SKM-1 (cell line): Measurements from ENCODE around the gene ELAVL2.
"Not testable (repeated sequence)": the region's sequence is repeated elsewhere in the genome, so short reads cannot be mapped to it uniquely, and the experiment has no call there.

Experiments used
- DNase-seq: peaks from one replicate; lab custom pipeline; 2025; ENCODE audit not compliant: unreplicated experiment; lab: John Stamatoyannopoulos, UW

The ELAVL2 gene

DNA sequence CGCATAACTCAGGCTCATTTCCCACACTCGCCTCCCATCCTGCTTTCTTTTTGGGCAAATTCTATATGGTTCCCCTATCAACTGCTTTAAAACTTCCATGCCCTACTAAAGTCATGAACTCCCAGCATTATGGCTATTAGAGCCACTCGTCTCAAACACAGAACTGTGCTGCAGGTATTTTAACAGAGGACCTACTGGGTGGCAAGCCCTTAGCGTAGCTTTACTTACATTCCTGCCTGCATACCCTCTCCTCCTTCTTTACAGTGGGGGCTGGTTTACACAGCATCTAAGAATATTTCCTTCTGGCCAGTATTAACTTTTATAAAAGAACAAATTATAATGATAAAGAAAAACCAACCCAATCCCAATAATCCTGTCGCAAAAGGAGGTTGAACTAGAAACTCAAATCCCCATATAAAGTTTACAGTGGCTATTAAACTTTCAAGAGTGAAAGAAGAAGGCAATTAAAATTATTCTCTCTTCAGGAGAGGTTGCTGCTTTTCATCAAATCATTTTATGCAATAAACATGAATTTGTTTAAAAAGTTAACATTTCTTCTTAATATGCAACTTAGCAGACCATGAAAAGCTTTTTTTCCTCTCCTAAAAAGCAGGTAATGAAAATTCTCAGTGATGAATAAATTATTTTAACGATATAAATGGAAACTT, 100.6 kb downstream of the ELAVL2 start:
- no peak for DNase-seq

- no peak for DNase-seq
These were observed 102.4 kb downstream of the ELAVL2 start for GRCh38 chr9:23723672-23724071.

GRCh38 chr9:23723048-23723447, 103.0 kb downstream of the ELAVL2 start:
- DNase-seq = not testable (repeated sequence)

DNA sequence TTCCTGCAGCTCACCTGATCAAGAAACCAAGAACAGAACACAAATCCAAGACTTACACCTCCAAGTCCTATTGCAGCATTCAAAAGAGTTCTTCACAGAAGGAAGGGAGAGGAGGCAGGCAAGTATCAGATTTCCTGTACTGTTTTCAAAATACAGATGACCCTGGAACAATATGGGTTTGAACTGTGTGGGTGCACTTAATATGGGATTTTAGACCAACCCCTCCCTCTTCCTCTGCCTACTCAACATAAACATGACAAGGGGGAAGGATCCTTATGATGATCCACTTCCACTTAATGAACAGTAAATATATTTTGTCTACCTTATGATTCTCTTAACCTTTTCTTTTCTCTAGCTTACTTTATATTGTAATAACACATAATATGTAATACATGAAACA, 104.6 kb downstream of the ELAVL2 start:
- DNase-seq = no peak

- no peak for DNase-seq
These were observed 108.5 kb downstream of the ELAVL2 start for GRCh38 chr9:23717505-23717904.

DNA sequence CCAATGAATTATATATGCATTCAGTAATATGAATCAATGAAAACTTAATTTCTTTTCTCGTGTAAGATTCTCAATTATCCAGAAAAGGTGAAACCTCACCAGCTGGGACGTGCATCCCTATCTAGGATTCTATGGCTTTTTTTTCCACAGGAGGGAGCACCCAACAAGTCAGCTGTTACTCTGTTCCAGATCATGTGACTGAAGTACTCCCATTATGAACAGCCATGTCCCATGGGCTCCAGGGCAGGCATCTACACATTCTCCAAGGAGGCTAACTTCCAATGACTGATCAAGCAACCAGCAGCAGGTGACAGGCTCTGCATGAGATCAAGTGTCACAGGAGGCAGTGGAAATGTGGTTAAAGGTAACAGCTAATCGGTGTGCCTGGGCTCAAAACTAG, 118.8 kb downstream of the ELAVL2 start:
- DNase-seq = no peak

DNA sequence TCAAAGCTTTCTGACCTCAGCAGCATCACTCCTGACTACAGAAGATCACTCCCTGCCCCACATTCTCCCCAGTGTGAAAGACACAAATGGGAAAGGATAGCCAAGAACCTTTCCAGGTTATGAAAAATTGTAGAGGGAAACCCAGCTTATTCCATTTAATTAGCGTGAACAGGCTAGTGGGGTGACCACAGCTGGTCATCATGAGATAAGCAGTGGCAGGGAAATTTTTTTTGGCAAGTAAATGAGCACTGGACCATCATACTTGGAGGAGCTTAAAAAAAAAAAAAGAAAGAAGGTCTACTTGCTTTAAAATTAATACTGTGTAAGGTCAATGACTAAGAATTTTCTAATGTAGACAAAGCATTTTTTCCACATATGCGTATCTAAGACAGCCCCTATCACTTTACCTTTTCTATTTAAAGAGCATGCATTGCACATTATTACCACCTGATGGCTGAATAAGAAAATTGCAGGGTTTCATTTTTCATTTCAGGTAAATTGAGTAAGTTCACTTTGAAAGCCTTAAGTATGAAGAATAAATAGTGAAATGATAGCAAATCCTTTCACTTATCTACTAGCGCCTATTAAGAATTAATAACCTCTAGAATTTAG, 123.6 kb downstream of the ELAVL2 start:
- no peak for DNase-seq

DNA sequence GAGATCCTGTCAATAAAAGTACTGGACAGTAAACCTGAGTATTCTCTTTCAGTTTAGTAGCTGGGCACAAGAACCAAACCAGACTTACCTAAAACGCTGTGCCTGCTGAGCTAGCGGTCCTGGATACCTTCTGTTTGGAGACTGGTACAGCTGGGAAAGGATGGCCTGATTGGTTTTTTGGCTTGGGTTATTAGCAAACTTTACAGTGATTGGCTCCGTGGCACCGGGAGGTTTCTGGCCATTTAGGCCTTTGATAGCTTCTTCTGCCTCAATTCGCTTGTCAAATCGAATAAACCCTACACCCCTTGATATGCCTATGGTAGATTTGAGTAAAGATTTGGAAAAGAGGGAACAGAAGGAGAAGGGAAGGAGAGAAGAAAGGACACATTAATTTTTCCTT, 124.7 kb downstream of the ELAVL2 start:
- DNase-seq = no peak

DNA sequence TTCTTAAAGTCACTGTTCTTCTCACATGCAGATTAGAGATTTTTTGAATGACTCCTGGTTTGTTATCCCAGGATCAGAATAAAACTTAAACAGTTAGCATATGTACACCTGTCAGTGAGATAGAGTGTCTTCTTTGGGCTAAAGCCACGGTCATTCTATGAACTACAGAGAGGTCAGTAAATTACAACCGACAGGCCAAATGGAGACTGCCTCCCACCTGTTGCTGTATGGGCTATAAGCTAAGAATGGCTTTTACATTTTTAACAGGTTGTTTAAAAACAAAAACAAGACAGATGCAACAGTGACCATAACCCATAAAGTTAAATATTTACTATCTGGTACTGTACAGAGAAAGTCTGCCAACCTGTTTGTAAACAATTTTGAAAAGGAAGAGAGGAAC, 125.7 kb downstream of the ELAVL2 start:
- no peak for DNase-seq

GRCh38 chr9:23698161-23698560, 127.9 kb downstream of the ELAVL2 start:
- no peak for DNase-seq

- DNase-seq = no peak
These were observed 130.5 kb downstream of the ELAVL2 start for GRCh38 chr9:23695572-23695971.

- no peak for DNase-seq
These were observed 132.7 kb downstream of the ELAVL2 start for GRCh38 chr9:23693374-23693773.

DNA sequence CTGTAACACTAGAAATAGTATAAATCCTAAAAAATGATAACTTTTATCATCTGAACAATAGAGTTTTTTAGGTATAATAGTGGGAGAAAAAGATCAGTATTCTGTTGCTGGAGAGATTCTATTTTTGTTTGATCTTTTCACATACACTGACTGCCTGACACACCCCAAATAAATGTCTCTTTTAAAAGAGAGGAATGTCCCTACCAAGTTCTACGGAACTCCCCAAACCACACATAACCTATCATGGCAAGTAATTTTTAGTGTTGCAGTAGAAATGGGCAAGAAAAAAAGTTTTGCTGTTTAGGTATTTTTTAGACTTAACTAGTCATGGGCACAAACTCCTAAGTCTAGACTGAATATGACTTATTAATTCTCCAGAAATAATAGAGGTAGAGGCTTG, 139.1 kb downstream of the ELAVL2 start:
- DNase-seq = no peak

DNA sequence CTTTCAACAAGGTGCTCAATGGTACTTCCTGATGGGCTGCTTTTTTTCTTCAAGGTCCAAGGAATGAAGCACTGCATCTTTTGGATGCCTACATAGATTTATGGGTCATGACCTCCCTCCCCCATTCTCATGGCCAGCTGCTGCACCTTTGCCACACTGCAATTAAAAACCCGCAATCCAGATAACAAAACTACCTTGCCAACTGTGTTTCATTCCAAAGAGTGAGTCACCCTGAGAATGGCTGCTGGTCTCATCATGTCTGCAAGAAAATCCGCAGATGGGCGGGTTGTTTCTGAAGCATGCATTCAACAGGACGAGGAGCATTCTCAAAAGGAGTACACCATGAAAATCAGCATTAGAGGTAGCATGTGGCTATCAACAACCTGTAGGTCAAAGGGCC, 139.8 kb downstream of the ELAVL2 start:
- no peak for DNase-seq

GRCh38 chr9:23683611-23684061, 142.4 kb downstream of the ELAVL2 start:
- no peak for DNase-seq

DNA sequence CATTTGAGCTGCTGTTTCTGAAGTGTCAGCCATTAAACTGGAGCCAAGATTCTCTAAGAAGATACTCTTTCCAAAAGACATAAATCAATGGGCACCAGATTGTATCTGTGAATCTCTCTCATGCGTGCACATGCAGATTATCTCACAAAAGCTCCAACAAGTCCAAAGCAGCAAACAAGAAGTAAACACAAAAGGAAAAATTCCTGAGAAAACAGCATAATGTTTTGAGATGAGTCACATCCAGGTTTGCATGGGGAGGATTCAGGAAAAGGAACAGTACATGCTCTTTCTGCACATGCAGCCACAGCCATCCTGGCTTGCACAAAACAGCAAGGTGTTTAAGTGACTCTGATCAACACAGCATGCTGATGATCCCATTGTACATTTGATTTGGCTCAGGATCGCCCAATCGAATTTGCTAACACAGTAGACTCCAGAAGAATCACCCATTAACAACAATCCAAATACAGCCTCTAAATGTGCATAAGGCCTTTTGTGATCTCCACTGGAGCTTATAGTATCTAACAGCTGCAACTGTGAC, 143.1 kb downstream of the ELAVL2 start:
- no peak for DNase-seq

DNA sequence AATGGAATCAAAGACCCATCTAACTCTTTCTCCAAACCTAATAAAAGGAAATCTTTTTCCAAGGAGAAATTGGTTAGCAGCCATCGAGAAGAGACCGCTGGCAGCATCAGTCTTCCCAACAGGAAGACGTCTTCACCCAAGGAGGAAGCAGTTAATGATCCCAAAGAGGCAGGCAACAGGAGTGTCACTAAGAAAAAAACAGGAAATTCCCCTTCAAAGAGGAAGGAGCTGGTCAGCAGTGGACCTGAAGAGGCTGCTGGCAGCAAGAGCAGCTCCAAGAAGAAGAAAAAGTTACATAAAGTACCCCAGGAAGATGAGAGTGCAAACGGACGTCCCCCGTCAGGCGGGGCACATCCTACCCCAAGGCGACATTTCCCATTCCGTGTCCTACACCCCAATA, 143.7 kb downstream of the ELAVL2 start:
- DNase-seq = no peak

DNA sequence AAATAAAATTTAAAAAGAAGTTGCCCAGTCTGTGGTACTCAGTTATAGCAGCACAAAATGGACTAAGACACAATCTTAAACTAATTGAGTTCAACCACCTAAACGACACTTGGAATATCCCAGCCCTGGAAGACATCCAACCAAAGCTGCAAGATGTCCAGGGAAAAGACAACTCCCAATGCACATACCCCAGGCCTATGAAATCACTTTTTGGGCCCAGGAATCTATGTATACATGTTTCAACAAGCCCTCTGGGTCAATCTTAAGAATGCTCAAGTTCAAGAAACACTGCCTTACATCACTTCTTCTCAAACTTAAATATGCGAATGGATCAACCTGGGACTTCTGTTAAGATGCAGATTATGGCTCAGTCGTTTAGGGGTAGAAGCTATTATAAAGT, 148.6 kb downstream of the ELAVL2 start:
- no peak for DNase-seq

GRCh38 chr9:23674016-23674585, 151.9 kb downstream of the ELAVL2 start:
- no peak for DNase-seq

DNA sequence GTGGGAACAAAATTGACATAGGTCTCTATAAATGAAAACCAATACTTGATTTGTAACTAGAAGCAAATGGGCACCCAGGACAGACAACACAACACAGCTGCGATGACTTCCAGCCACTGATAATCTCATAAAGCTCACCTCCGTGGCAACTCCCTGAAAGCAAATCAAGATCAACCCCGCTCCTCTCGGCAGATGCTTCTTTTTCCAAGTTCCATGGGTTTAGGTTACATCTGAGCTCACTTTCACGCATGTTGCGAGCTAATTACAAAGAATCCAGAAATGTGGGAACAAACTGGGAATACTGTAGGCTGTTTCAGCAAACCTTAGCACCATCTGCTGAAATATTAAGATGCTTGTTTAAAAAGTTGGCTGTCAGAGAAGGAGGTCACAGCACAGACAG, 153.9 kb downstream of the ELAVL2 start:
- no peak for DNase-seq

- no peak for DNase-seq
These were observed 156.3 kb downstream of the ELAVL2 start for GRCh38 chr9:23669776-23670175.

DNA sequence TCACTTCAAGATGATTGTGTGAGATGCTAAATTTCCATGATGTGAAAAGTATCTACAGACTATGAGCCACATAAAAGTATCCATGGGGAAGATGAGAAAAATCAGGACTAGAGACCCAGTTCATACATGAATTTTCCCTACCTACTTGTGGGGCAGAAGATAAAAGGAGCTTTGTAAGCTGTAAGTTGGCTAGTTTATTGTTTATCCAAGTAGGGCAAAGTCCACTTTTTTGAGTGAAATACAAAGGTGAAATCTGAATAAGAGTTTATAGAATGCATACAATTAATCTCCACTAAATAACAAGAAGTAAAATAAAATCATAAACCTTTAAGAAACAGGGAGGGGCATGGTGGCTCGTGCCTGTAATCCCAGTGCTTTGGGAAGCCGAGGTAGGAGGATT, 160.4 kb downstream of the ELAVL2 start:
- no peak for DNase-seq
